ENCODE results near the gene GOLGA8O.
"Not testable (repeated sequence)": the region's sequence is repeated elsewhere in the genome, so short reads cannot be mapped to it uniquely, and the experiment has no call there.

DNA sequence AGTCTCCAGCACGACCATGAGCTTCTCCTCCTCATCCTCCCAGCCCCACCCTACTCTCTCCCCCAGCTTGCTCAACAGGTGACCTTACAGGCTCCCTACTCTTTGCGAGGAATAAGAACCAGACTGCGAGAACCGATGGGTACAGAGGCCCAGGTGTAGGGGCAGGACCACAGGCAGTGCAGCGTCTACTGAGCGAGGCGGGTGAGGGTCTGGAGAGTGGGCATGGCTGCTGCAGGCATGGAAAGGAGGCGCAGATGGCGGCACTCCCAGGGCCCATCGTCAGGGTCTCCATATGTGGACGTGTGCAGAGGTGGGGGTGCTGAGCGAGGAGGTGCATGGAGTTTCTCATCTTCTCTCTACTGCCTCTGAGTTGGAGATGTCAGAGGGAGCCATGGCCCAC is 31.0 kb upstream of the GOLGA8O start:
- TF ChIP-seq, protein P1, sequence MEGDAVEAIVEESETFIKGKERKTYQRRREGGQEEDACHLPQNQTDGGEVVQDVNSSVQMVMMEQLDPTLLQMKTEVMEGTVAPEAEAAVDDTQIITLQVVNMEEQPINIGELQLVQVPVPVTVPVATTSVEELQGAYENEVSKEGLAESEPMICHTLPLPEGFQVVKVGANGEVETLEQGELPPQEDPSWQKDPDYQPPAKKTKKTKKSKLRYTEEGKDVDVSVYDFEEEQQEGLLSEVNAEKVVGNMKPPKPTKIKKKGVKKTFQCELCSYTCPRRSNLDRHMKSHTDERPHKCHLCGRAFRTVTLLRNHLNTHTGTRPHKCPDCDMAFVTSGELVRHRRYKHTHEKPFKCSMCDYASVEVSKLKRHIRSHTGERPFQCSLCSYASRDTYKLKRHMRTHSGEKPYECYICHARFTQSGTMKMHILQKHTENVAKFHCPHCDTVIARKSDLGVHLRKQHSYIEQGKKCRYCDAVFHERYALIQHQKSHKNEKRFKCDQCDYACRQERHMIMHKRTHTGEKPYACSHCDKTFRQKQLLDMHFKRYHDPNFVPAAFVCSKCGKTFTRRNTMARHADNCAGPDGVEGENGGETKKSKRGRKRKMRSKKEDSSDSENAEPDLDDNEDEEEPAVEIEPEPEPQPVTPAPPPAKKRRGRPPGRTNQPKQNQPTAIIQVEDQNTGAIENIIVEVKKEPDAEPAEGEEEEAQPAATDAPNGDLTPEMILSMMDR (IDR thresholded peaks at IDR 0.05): not testable (repeated sequence)
- not testable (repeated sequence) for TF ChIP-seq POLR2A (IDR thresholded peaks at IDR 0.05)

Measured in right lobe of liver (tissue), 4 donors.